HL-60/S4 treated with phorbol 12-myristate 13-acetate at 8.2 ng/mL for 4 days and 3 days (cell line): ENCODE data around the gene LARGE2.
"Not testable (repeated sequence)": the region's sequence is repeated elsewhere in the genome, so short reads cannot be mapped to it uniquely, and the experiment has no call there.

Source experiments
- in situ Hi-C: fragments of 300-500 bp; cut with MboI; formaldehyde crosslinking; loops from 2 replicates; pipeline ENCODE4 v1.15.0; 2022; ENCODE audit warnings: low sequenced_read_pairs

The LARGE2 gene

GRCh38 chr11:45895553-45896259 is 26.8 kb upstream of the LARGE2 start:
- in situ Hi-C loops = no loop called here

- in situ Hi-C loops = no loop called here
These were observed 26.0 kb upstream of the LARGE2 start for GRCh38 chr11:45896422-45896984.

GRCh38 chr11:45897556-45897955 is 24.9 kb upstream of the LARGE2 start:
- in situ Hi-C loops = no loop called here

GRCh38 chr11:45899086-45899447 is 23.4 kb upstream of the LARGE2 start:
- in situ Hi-C loops = no loop called here

- in situ Hi-C loops = no loop called here
These were observed 22.8 kb upstream of the LARGE2 start for GRCh38 chr11:45899448-45900174.

- in situ Hi-C loops = not testable (repeated sequence)
These were observed 22.2 kb upstream of the LARGE2 start for GRCh38 chr11:45900175-45900800.

GRCh38 chr11:45900916-45901617 is 21.4 kb upstream of the LARGE2 start:
- in situ Hi-C loops = no loop called here

- in situ Hi-C loops = no loop called here
These were observed 20.8 kb upstream of the LARGE2 start for GRCh38 chr11:45901626-45902025.

GRCh38 chr11:45902452-45903380 is 19.7 kb upstream of the LARGE2 start:
- in situ Hi-C loops = no loop called here

- in situ Hi-C loops = no loop called here
These were observed 18.0 kb upstream of the LARGE2 start for GRCh38 chr11:45904309-45904915.

- in situ Hi-C loops = no loop called here
These were observed 17.4 kb upstream of the LARGE2 start for GRCh38 chr11:45905095-45905494.

GRCh38 chr11:45905576-45905975 is 16.9 kb upstream of the LARGE2 start:
- in situ Hi-C loops = not testable (repeated sequence)

- in situ Hi-C loops = no loop called here
These were observed 16.3 kb upstream of the LARGE2 start for GRCh38 chr11:45906096-45906682.

- in situ Hi-C loops = no loop called here
These were observed 15.4 kb upstream of the LARGE2 start, which contains the start of gene FREY1 for GRCh38 chr11:45906965-45907611. Gene FREY1, minus strand, starts transcription at chr11:45907271. Its CDS starts 26 bp downstream, at chr11:45907245.

- in situ Hi-C loops = no loop called here
These were observed 14.5 kb upstream of the LARGE2 start for GRCh38 chr11:45907911-45908370.

- in situ Hi-C loops = no loop called here
These were observed 12.6 kb upstream of the LARGE2 start for GRCh38 chr11:45909594-45910475.

GRCh38 chr11:45910623-45911022 is 11.8 kb upstream of the LARGE2 start:
- in situ Hi-C loops = no loop called here

GRCh38 chr11:45913514-45913913 is 8.9 kb upstream of the LARGE2 start:
- in situ Hi-C loops = no loop called here
